Measurements from ENCODE around the gene ZFAND3. TPM values are rescaled to one million over a fixed set of nuclear protein-coding genes. Genes with fewer than 3 reads are reported as not detected.

The ZFAND3 gene
- total RNA-seq, 2 experiments from 2014 or later = 8.3 to 33.8 TPM

GRCh38 chr6:38180586-38180985 is 361.1 kb downstream of the ZFAND3 start:
- ChIA-PET CTCF (ENCODE audit: unreplicated experiment) (no interaction called here), POLR2A (no interaction called here)
- Histone ChIP-seq H3K9me3 (ENCODE audit: low read length) (no peaks in the 10 kb centered on the region), H3K4me2 (ENCODE audit: low read length) (no peak overlapping the region), H2AFZ (ENCODE audit: low read length) (no peak overlapping the region), H4K20me1 (ENCODE audit: insufficient read depth, low read length) (no peaks in the 10 kb centered on the region), H3K4me3 (ENCODE audit: low read depth, low read length, poor library complexity, severe bottlenecking) (no peak overlapping the region), H3K27ac (ENCODE audit: low read depth, low read length, poor library complexity, severe bottlenecking) (no peak overlapping the region), H3K9me2 (ENCODE audit: insufficient read depth, low read length) (no peaks in the 10 kb centered on the region), H3K79me2 (ENCODE audit: insufficient read depth, low read depth, low read length) (no peaks in the 10 kb centered on the region), H3K4me1 (ENCODE audit: insufficient read depth, low read length, poor library complexity, severe bottlenecking) (no peaks in the 10 kb centered on the region), H3K36me3 (ENCODE audit: insufficient read depth, low read length) (no peaks in the 10 kb centered on the region)
- no peak for DNase-seq (ENCODE audit: low spot score)
- BruUV-seq (replicated peaks) = no TSS peak
- intact Hi-C loops (cut with micrococcal nuclease; ENCODE audit: unreplicated experiment) = no loop called here
- TF ChIP-seq EZH2phosphoT487 (IDR thresholded peaks at IDR 0.05; ENCODE audit: borderline replicate concordance, low read depth, low read length) (no peak), CTCF (conservative IDR thresholded peaks at IDR 0.05; ENCODE audit: low read length) (no peak)

- no peak overlapping the region for H3K4me2 ChIP-seq (ENCODE audit: low read length)
- no peak overlapping the region for H3K4me3 ChIP-seq (ENCODE audit: low read depth, low read length, poor library complexity, severe bottlenecking)
- ChIA-PET CTCF (ENCODE audit: unreplicated experiment) (no interaction called here), POLR2A (no interaction called here)
- no peaks in the 10 kb centered on the region for H3K9me2 ChIP-seq (ENCODE audit: insufficient read depth, low read length)
- no TSS peak for BruUV-seq (replicated peaks)
- H2AFZ ChIP-seq (ENCODE audit: low read length) = no peak overlapping the region
- no peaks in the 10 kb centered on the region for H3K36me3 ChIP-seq (ENCODE audit: insufficient read depth, low read length)
- no peaks in the 10 kb centered on the region for H3K79me2 ChIP-seq (ENCODE audit: insufficient read depth, low read depth, low read length)
- H3K27ac ChIP-seq (ENCODE audit: low read depth, low read length, poor library complexity, severe bottlenecking) = no peak overlapping the region
- DNase-seq (ENCODE audit: low spot score) = no peak
- intact Hi-C loops (cut with micrococcal nuclease; ENCODE audit: unreplicated experiment) = no loop called here
- no peaks in the 10 kb centered on the region for H3K4me1 ChIP-seq (ENCODE audit: insufficient read depth, low read length, poor library complexity, severe bottlenecking)
- H4K20me1 ChIP-seq (ENCODE audit: insufficient read depth, low read length) = no peaks in the 10 kb centered on the region
- no peak for TF ChIP-seq CTCF (conservative IDR thresholded peaks at IDR 0.05; ENCODE audit: low read length)
- TF ChIP-seq EZH2phosphoT487 (IDR thresholded peaks at IDR 0.05; ENCODE audit: borderline replicate concordance, low read depth, low read length) = no peak
- H3K9me3 ChIP-seq (ENCODE audit: low read length) = no peaks in the 10 kb centered on the region
These were observed 362.9 kb downstream of the ZFAND3 start for GRCh38 chr6:38182426-38182825.

GRCh38 chr6:38183856-38184584 is 364.5 kb downstream of the ZFAND3 start:
- Histone ChIP-seq H3K4me2 (ENCODE audit: low read length) (no peak overlapping the region), H3K9me3 (ENCODE audit: low read length) (no peaks in the 10 kb centered on the region), H3K27ac (ENCODE audit: low read depth, low read length, poor library complexity, severe bottlenecking) (no peak overlapping the region), H3K9me2 (ENCODE audit: insufficient read depth, low read length) (no peaks in the 10 kb centered on the region), H3K36me3 (ENCODE audit: insufficient read depth, low read length) (no peaks in the 10 kb centered on the region), H3K79me2 (ENCODE audit: insufficient read depth, low read depth, low read length) (no peaks in the 10 kb centered on the region), H3K4me1 (ENCODE audit: insufficient read depth, low read length, poor library complexity, severe bottlenecking) (no peaks in the 10 kb centered on the region), H4K20me1 (ENCODE audit: insufficient read depth, low read length) (no peaks in the 10 kb centered on the region), H3K4me3 (ENCODE audit: low read depth, low read length, poor library complexity, severe bottlenecking) (no peak overlapping the region), H2AFZ (ENCODE audit: low read length) (no peak overlapping the region)
- no peak for DNase-seq (ENCODE audit: low spot score)
- no TSS peak for BruUV-seq (replicated peaks)
- ChIA-PET CTCF (ENCODE audit: unreplicated experiment) (no interaction called here), POLR2A (no interaction called here)
- intact Hi-C loops (cut with micrococcal nuclease; ENCODE audit: unreplicated experiment) = no loop called here
- TF ChIP-seq EZH2phosphoT487 (IDR thresholded peaks at IDR 0.05; ENCODE audit: borderline replicate concordance, low read depth, low read length) (no peak), CTCF (conservative IDR thresholded peaks at IDR 0.05; ENCODE audit: low read length) (no peak)

Data from OCI-LY7 (cell line).